HG03520 (cell line): ENCODE data around the gene APOBEC3A.
"Not testable (repeated sequence)": the region's sequence is repeated elsewhere in the genome, so short reads cannot be mapped to it uniquely, and the experiment has no call there.

Experiments
- ATAC-seq: cut with Tn5 transposase; IDR thresholded peaks from one replicate; pipeline ENCODE4 v1.9.1; 2021; ENCODE audit warnings: mild to moderate bottlenecking, moderate library complexity; ENCODE audit not compliant: unreplicated experiment

APOBEC3A gene

GRCh38 chr22:38942702-38943101 lies 14.7 kb upstream of the APOBEC3A start:
- no peak for ATAC-seq

- ATAC-seq: no peak
These were observed 14.2 kb upstream of the APOBEC3A start for GRCh38 chr22:38943201-38943600.

- no peak for ATAC-seq
These were observed 13.5 kb upstream of the APOBEC3A start for GRCh38 chr22:38943882-38944281.

- ATAC-seq: no peak
These were observed 12.8 kb upstream of the APOBEC3A start for GRCh38 chr22:38944653-38945052.

- ATAC-seq: not testable (repeated sequence)
These were observed 11.6 kb upstream of the APOBEC3A start for GRCh38 chr22:38945706-38946338.

GRCh38 chr22:38946771-38947170 lies 10.6 kb upstream of the APOBEC3A start:
- ATAC-seq: no peak

- no peak for ATAC-seq
These were observed 9.9 kb upstream of the APOBEC3A start for GRCh38 chr22:38947321-38948140.

- no peak for ATAC-seq
These were observed 9.0 kb upstream of the APOBEC3A start for GRCh38 chr22:38948181-38948940.

GRCh38 chr22:38949889-38950405 lies 7.5 kb upstream of the APOBEC3A start:
- no peak for ATAC-seq

GRCh38 chr22:38950527-38951295 lies 6.7 kb upstream of the APOBEC3A start:
- ATAC-seq: no peak

GRCh38 chr22:38951734-38952133 lies 5.7 kb upstream of the APOBEC3A start:
- no peak for ATAC-seq

GRCh38 chr22:38952281-38952993 lies 5.0 kb upstream of the APOBEC3A start:
- ATAC-seq: no peak

- ATAC-seq: no peak
These were observed 4.3 kb upstream of the APOBEC3A start for GRCh38 chr22:38953091-38953490.

- ATAC-seq: peak; percentile 56
These were observed 3.6 kb upstream of the APOBEC3A start for GRCh38 chr22:38953577-38954413.

- ATAC-seq: no peak
These were observed 2.9 kb upstream of the APOBEC3A start for GRCh38 chr22:38954414-38955043.

- ATAC-seq: no peak
These were observed 2.0 kb upstream of the APOBEC3A start for GRCh38 chr22:38955250-38955905.

- ATAC-seq: no peak
These were observed 1.5 kb upstream of the APOBEC3A start for GRCh38 chr22:38955926-38956325.

GRCh38 chr22:38956551-38956950 lies 858 bp upstream of the APOBEC3A start:
- no peak for ATAC-seq
